Activated CD8-positive, alpha-beta memory T cell treated with anti-CD3 and anti-CD28 coated beads, Interleukin-2, amount 50 U/mL, for 1 hour (primary cell): ENCODE measurements around the gene MCM9.

Experiments used
- DNase-seq: peaks from one replicate; pipeline ENCODE4 v3.0.0-alpha.2; 2020; ENCODE audit errors: extremely low read depth

The MCM9 gene

DNA sequence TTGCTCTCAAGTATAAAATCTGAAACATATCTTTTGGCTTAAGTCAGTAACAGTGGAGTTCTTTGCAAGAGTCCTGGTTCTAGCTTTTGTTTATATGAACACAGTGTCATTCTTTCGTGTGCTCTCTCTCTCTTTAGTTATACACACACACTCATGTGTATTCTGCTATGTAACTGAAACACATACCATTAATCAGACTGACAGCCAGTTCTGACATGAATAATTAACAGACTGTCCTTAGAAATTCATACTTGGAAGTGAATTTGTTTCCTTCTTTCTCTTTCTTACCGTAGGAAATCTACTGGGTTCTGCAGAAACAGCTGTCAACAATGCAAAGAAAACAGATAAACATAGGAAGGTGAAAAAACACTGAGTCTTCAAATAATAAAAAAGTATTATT, 2.5 kb downstream of the MCM9 start:
- no peak for DNase-seq

DNA sequence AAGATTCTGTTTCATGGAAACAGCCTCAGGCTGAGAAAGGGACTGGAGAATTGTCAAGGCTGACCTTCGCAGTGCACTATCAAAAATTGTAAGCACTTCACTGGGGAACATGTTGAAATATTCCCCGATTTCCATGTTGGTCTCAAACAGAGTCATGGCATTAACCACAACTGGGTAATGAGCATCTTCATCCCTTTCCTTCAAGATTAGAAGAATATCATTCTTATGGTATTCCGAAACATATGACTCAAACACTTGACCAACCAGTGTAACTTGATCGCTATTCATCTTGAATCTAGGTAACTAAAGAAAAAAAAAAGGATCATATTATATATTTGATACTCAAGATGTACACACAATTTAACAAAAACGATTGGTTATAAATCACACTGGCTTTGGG, 3.5 kb downstream of the MCM9 start:
- no peak for DNase-seq

GRCh38 chr6:118930680-118931079, 4.3 kb downstream of the MCM9 start:
- DNase-seq: no peak

- no peak for DNase-seq
These were observed 11.9 kb downstream of the MCM9 start for GRCh38 chr6:118923035-118923434.

DNA sequence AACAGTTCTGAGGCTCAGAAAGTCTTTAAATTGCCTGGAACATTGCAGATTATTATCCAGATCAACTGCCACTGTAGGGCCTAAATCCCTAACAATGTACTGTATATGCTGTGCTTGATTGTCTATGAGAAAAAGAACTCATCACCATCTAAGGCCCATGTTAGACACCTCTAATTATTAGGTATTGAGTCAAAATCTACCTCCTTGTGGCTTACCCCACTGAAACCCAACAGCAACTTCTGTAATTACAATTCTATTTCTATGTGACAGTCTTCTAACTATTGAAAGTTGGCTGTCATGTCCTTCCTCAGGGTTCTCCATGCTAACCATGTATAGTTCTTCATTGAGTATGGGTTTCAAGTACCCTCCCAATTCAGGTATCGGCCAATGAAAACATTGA, 13.9 kb downstream of the MCM9 start:
- DNase-seq: no peak

DNA sequence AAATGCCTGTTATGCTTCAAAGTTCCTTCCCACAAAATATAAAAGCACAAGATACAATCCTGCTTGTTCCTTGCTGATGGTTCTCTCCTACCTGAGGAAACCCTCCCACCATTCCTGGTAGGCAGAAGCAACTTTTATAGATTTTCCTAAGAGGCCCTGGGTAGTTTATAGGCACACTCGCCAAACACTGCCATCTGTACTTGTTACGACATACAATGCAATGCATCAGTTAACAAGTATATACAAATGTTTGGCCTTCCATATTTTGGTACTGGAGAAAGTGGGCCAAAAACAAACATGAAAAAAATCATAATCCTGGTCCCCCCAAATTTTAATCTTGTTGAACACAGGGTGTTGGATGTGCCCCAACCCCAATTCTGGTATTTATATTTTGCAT, 16.6 kb downstream of the MCM9 start:
- DNase-seq: no peak

GRCh38 chr6:118917546-118918328, 17.2 kb downstream of the MCM9 start:
- no peak for DNase-seq

DNA sequence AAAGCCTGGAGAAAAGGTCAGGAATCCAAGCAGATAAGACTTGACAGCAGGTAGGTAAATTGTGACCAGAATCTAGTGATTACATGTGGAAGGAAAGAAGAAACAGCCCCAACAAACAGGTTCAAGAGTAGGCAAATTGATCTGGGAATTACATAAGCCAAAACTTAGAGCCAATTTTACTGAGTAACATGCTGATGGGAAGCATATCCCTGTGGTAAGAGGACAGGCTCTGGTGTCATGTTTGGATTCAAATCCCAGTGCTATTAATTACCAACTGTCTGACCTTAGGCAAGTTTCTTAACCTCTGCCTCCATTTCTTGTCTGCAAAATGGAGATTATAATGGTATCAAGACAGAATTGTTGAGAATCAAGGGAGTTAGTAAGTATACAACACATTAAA, 20.4 kb downstream of the MCM9 start:
- DNase-seq: no peak

- DNase-seq: no peak
These were observed 21.8 kb downstream of the MCM9 start for GRCh38 chr6:118913161-118913560.

DNA sequence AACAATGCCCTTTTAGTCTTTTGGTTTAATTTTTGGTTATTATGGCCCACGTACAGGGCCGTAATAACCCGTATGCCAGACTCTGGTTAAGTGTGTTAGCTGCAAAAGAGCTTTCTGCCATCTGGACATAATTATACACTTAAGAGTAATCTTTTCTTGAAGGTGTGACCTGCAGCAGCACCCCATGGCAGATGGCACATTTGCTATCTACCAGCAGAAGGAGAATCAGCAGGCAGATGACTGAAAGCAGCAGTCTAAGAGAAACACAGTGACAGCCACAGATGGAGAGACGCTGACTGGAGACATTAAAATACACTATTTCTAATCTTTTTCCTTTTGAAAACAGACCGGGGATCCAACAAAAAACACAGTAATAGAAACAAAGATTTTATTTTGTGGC, 22.3 kb downstream of the MCM9 start:
- DNase-seq: no peak

DNA sequence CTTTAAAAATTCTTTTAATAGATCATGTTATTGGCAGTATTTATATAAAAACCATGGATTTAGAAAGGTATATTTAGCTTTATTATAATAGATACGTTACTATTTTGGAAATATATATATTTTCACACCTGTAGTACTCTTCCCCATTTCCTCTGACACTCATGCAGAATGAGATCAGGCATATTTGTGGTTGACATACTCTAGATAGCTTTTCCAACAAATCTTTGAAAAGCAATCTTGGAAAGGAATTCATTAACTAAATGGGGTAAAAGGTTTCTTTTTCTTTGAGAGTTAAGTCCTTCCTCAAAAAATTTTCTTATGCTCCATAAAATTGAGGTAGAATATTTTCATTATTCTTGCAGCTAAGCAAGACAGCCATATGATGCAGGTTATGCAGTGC, 26.5 kb downstream of the MCM9 start:
- no peak for DNase-seq

DNA sequence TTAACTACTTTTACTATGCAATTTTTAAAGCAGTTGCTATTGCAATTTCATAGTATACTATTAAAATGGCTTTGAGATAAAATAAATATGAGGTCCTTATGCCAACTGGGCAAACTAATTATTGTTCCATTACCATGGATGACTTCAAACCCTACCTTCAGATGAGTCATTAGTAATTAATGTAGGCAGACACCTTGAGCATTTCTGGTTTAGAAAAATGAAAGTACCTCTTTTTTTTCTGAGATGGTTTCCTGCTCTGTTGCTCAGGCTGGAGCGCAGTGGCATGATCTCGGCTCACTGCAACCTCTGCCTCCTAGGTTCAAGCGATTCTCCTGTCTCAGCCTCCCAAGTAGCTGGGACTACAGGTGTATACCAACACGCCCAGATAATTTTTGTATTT, 29.1 kb downstream of the MCM9 start:
- DNase-seq: no peak

DNA sequence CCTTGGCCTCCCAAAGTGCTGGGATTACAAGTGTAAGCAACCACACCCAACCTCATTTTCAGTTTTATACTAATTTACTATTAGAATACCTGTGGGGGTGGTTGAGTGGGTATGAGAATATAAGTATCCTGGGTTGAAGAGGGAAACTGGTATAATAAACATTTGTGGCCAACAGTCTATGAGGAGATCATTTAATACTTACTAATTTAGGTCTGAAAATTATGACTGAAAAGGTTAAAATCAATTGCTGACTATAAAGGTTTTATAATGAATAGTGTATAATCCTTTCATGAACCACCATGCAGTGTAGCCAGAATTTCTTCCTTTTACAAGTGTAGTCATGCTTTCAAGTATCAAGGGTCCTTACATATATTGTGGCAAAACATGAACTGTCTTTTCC, 29.9 kb downstream of the MCM9 start:
- no peak for DNase-seq

DNA sequence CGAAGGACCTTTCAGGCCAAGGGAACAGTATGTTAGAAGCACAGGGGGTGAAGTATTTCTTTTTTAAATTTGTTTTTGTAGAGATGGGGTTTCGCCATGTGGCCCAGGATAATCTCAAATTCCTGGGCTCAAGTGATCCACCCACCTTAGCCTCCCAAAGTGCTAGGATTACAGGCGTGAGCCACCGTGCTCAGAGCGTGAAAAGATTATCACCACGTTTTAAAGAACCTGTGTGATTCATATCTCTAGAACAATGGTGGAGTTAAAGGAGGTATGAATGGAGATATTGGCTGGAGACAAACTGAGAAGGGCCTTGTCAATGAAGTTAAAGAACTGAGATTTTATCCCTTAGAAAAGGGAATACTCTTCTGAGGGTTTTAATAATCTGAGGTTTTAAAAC, 31.3 kb downstream of the MCM9 start:
- DNase-seq: no peak

DNA sequence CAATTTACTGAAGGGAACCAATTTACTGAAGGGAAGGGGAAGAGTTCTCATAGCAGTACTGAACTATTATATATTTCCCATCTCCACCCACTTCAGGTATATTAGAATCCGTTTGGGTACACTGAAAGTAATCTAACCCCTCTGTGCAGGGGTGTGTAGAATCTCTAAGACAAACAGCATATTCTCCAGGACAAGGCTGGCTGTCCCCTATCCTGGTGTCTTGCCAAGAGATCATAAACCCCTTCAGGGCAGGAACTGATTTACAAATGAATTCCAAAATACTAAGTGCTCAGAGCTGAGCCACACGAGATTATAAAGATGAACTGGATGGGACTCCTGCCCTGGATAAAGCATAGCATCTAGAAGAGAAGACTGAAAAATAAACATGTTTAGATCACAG, 31.8 kb downstream of the MCM9 start:
- DNase-seq: no peak

- no peak for DNase-seq
These were observed 32.2 kb downstream of the MCM9 start for GRCh38 chr6:118902726-118903125.

DNA sequence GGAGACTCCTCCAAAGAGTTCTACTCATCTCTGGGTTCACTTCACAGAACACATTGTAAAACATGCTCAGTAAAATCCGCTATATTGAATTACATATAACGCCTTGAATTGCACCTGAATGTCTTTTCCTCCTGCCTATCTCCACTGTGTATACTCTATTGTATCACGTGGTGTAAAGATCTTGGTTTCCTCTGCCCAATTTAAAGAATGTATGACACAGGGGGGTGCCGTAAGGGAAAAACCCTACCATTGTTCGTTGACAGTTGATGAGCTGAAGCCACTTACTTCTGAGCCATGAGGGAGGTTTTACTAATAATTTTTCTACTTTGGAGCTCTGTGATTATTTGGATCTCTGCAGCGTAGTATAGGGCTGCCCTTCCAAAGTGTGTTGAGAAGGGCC, 35.0 kb downstream of the MCM9 start:
- DNase-seq: no peak

DNA sequence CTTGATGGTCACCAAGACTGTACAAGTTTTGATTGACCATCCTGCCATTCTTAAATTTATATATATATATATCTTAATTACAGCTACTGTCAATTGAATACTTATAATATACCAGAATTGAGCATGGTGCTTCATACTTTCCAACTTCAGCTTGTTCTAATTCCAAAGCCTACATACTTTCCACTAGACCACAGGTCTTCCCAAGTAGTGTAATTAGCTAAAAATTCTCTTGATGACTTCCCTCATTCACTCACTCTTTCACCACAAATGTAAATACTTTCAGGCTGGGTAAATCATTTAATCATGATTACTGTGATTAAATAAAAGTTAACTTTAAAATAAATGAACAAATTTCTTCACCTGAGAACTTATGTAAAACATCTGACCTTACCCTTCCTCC, 37.6 kb downstream of the MCM9 start:
- DNase-seq: no peak

DNA sequence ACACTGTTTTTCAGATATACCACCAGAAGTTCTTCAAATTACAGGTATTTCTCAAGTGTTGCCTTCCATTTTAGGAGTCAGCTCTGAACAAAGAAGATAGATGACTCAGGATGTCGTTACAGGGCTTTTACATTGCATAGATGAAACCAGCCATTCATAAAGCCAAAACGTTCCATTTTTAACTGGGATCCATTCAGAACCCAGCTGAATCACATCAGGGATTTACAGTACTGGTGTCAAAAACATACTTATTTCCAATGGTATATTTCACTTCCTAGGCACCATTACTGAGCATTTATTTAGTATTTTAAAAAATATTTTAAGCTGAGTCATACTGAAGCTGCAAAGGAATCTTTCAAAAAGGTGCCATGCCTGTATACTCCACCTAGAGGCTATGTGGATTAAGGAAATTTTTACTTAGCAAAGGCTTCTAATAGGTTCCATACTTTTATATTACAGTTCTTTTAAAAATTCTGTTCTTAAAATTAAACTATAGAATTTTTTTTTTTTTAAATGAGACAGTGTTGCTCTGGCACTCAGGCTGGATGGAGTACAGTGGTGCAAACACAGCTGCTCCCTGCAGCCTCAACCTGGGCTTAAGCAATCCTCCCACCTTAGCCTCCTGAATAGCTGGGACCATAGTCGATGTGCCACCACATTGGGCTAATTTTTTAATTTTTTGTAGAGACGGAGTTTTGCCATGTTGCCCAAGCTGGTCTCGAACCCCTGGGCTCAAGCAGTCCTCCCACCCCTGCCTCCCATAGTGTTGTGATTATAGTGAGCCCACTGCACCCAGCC, 38.4 kb downstream of the MCM9 start:
- DNase-seq: no peak

DNA sequence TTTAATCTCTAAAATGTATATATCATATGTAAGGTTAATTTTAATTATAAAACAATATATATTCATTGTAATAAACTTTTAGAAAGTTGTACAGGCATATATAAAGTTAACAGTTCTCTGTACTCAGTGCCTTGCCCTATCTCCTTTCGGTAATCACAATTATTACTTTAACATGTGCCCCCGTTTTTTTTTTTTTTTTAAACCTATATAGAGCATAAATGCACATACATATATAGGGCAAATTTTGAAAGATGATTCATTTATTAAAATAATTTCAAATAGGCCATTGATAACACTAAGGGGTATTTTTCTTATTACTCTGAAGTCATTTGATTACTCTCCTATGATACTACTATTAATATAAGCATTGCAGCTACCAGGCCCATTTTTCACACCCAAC, 39.1 kb downstream of the MCM9 start:
- no peak for DNase-seq

DNA sequence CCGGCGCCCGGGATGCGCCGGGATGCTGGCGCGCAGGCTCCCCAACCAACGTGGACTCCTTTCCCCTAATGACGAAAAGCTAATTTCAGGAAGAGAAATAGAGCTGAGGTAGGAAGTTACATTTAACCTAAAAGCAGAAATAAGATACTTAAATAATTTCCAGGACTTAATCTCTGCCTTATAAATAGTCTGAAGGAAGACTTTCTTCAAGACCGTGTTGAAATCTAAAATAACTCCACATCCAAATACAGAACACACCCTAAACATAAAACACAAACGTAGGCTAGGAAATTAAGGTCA, 39.7 kb downstream of the MCM9 start:
- DNase-seq: no peak

- peak; percentile 24 for DNase-seq
These were observed 40.3 kb downstream of the MCM9 start for GRCh38 chr6:118894425-118895260.
